Thyroid gland (tissue), 4 donors: ENCODE results near the gene GH1.

Source experiments
- POLR2A ChIP-seq, 2 donors: fragments of 450-650 bp; IDR thresholded peaks; one replicate each; pipeline ENCODE4 v1.6.1; 2017; ENCODE audit warnings: antibody characterized with exemption in 2 of 2, mild to moderate bottlenecking in 2 of 2, moderate library complexity in 1 of 2
- TF ChIP-seq, protein P1 (sequence below), 6 experiments: fragments of 200-600 bp in 3 of 6; fragments of 450-650 bp in 3 of 6; sonication (generic) in 3 of 6; IDR thresholded peaks; one replicate each; pipeline ENCODE4 v1.5.1; 2016 to 2019; ENCODE audit warnings: antibody characterized with exemption in 6 of 6, mild to moderate bottlenecking in 2 of 6, inconsistent platforms in 1 of 6, moderate library complexity in 1 of 6

DNA sequence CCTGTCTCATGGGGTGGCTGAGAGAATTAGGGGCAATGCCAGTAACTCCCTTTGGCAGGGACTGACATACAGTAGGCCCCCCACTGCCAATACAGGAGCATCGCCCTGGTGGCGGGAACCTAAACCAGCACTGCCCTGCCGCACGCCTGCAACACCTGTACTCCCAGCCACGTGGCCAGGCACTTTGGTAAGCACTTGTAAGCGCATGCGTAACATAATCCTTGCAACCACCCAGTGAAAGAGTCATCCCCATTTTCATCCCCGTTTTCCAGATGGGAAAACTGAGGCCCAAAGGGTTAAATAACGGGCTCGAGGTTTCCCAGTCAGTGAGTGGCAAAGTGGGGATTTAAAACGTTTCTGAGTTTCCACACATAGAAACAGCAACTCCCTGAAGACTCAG lies 36.6 kb upstream of the GH1 start:
- no peak for TF ChIP-seq POLR2A (IDR thresholded peaks at IDR 0.05)
- TF ChIP-seq, protein P1, sequence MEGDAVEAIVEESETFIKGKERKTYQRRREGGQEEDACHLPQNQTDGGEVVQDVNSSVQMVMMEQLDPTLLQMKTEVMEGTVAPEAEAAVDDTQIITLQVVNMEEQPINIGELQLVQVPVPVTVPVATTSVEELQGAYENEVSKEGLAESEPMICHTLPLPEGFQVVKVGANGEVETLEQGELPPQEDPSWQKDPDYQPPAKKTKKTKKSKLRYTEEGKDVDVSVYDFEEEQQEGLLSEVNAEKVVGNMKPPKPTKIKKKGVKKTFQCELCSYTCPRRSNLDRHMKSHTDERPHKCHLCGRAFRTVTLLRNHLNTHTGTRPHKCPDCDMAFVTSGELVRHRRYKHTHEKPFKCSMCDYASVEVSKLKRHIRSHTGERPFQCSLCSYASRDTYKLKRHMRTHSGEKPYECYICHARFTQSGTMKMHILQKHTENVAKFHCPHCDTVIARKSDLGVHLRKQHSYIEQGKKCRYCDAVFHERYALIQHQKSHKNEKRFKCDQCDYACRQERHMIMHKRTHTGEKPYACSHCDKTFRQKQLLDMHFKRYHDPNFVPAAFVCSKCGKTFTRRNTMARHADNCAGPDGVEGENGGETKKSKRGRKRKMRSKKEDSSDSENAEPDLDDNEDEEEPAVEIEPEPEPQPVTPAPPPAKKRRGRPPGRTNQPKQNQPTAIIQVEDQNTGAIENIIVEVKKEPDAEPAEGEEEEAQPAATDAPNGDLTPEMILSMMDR (IDR thresholded peaks at IDR 0.05) = no peak
